ENCODE measurements around the gene RIPK1. TPM values are rescaled to one million over a fixed set of nuclear protein-coding genes. Genes with fewer than 3 reads are reported as not detected.
"Not testable (repeated sequence)": the region's sequence is repeated elsewhere in the genome, so short reads cannot be mapped to it uniquely, and the experiment has no call there.

RIPK1 gene
- total RNA-seq, 2 donors from 2014 or later: 24.3 to 27.2 TPM

- no peak overlapping the region for H3K27ac Mint-ChIP-seq
- no peaks in the 10 kb centered on the region for H3K4me1 Mint-ChIP-seq
- H3K27me3 Mint-ChIP-seq: no peaks in the 10 kb centered on the region
- no peaks in the 10 kb centered on the region for H3K9me3 ChIP-seq (ENCODE audit: control insufficient read depth, low read length, poor library complexity, severe bottlenecking)
- ATAC-seq: no peak
- H3K4me3 Mint-ChIP-seq: no peak overlapping the region
- H3K36me3 Mint-ChIP-seq (ENCODE audit: low read depth): peaks cover 11% of the 10 kb centered on the region
- DNase-seq: no peak
Observed at GRCh38 chr6:3137057-3137777, 68.9 kb downstream of the RIPK1 start.

GRCh38 chr6:3137873-3138272, 69.6 kb downstream of the RIPK1 start:
- not testable (repeated sequence) for DNase-seq; H3K27ac Mint-ChIP-seq; H3K4me3 Mint-ChIP-seq; ATAC-seq; H3K4me1 Mint-ChIP-seq; H3K36me3 Mint-ChIP-seq (ENCODE audit: low read depth); H3K9me3 ChIP-seq (ENCODE audit: control insufficient read depth, low read length, poor library complexity, severe bottlenecking); H3K27me3 Mint-ChIP-seq

- Mint-ChIP-seq H3K27ac (no peak overlapping the region), H3K36me3 (ENCODE audit: low read depth) (peaks cover 9% of the 10 kb centered on the region), H3K27me3 (no peaks in the 10 kb centered on the region), H3K4me1 (no peaks in the 10 kb centered on the region), H3K4me3 (no peak overlapping the region)
- no peaks in the 10 kb centered on the region for H3K9me3 ChIP-seq (ENCODE audit: control insufficient read depth, low read length, poor library complexity, severe bottlenecking)
- ATAC-seq: no peak
- no peak for DNase-seq
Observed at GRCh38 chr6:3138341-3138740, 70.0 kb downstream of the RIPK1 start.

- Mint-ChIP-seq H3K4me1 (no peaks in the 10 kb centered on the region), H3K27me3 (no peaks in the 10 kb centered on the region), H3K27ac (no peak overlapping the region), H3K36me3 (ENCODE audit: low read depth) (peaks cover 9% of the 10 kb centered on the region), H3K4me3 (no peak overlapping the region)
- ATAC-seq: no peak
- H3K9me3 ChIP-seq (ENCODE audit: control insufficient read depth, low read length, poor library complexity, severe bottlenecking): no peaks in the 10 kb centered on the region
- no peak for DNase-seq
Observed at GRCh38 chr6:3139090-3139903, 71.0 kb downstream of the RIPK1 start.

GRCh38 chr6:3140201-3140600, 71.9 kb downstream of the RIPK1 start:
- Mint-ChIP-seq H3K27ac (no peak overlapping the region), H3K27me3 (no peaks in the 10 kb centered on the region), H3K36me3 (ENCODE audit: low read depth) (peaks cover 8% of the 10 kb centered on the region), H3K4me1 (peaks cover 5% of the 10 kb centered on the region), H3K4me3 (no peak overlapping the region)
- DNase-seq (no peak), ATAC-seq (no peak)
- H3K9me3 ChIP-seq (ENCODE audit: control insufficient read depth, low read length, poor library complexity, severe bottlenecking): no peaks in the 10 kb centered on the region

GRCh38 chr6:3142536-3142935, 74.2 kb downstream of the RIPK1 start:
- no peak overlapping the region for H3K27ac Mint-ChIP-seq
- no peaks in the 10 kb centered on the region for H3K9me3 ChIP-seq (ENCODE audit: control insufficient read depth, low read length, poor library complexity, severe bottlenecking)
- no peak for DNase-seq
- H3K4me3 Mint-ChIP-seq: no peak overlapping the region
- H3K36me3 Mint-ChIP-seq (ENCODE audit: low read depth): peaks cover 5% of the 10 kb centered on the region
- H3K4me1 Mint-ChIP-seq: peaks cover 5% of the 10 kb centered on the region
- H3K27me3 Mint-ChIP-seq: no peaks in the 10 kb centered on the region
- no peak for ATAC-seq

- H3K27me3 Mint-ChIP-seq: no peaks in the 10 kb centered on the region
- no peak for DNase-seq
- ATAC-seq: no peak
- peaks cover 6% of the 10 kb centered on the region for H3K36me3 Mint-ChIP-seq (ENCODE audit: low read depth)
- H3K27ac Mint-ChIP-seq: no peak overlapping the region
- no peak overlapping the region for H3K4me3 Mint-ChIP-seq
- H3K4me1 Mint-ChIP-seq: peaks cover 5% of the 10 kb centered on the region
- no peaks in the 10 kb centered on the region for H3K9me3 ChIP-seq (ENCODE audit: control insufficient read depth, low read length, poor library complexity, severe bottlenecking)
Observed at GRCh38 chr6:3143158-3143557, 74.9 kb downstream of the RIPK1 start.

- Mint-ChIP-seq H3K4me1 (peaks cover 5% of the 10 kb centered on the region), H3K27ac (peak overlapping the region; percentile 59), H3K27me3 (no peaks in the 10 kb centered on the region), H3K36me3 (ENCODE audit: low read depth) (peaks cover 6% of the 10 kb centered on the region), H3K4me3 (no peak overlapping the region)
- DNase-seq (no peak), ATAC-seq (no peak)
- H3K9me3 ChIP-seq (ENCODE audit: control insufficient read depth, low read length, poor library complexity, severe bottlenecking): no peaks in the 10 kb centered on the region
Observed at GRCh38 chr6:3144571-3144970, 76.3 kb downstream of the RIPK1 start.

- no peak overlapping the region for H3K4me3 Mint-ChIP-seq
Observed at GRCh38 chr6:3147914-3148757, 79.8 kb downstream of the RIPK1 start.

GRCh38 chr6:3151691-3152090, 83.4 kb downstream of the RIPK1 start:
- Mint-ChIP-seq H3K27me3 (no peaks in the 10 kb centered on the region), H3K4me3 (no peak overlapping the region), H3K27ac (no peak overlapping the region), H3K4me1 (peaks cover 4% of the 10 kb centered on the region), H3K36me3 (ENCODE audit: low read depth) (peaks cover 3% of the 10 kb centered on the region)
- DNase-seq (no peak), ATAC-seq (no peak)
- no peaks in the 10 kb centered on the region for H3K9me3 ChIP-seq (ENCODE audit: control insufficient read depth, low read length, poor library complexity, severe bottlenecking)

More at GRCh38 chr6:3147914-3148757, 79.8 kb downstream of the RIPK1 start:
- H3K36me3 Mint-ChIP-seq (ENCODE audit: low read depth): peaks cover 3% of the 10 kb centered on the region
- H3K27ac Mint-ChIP-seq: no peak overlapping the region
- ATAC-seq (no peak), DNase-seq (no peak)
- H3K9me3 ChIP-seq (ENCODE audit: control insufficient read depth, low read length, poor library complexity, severe bottlenecking): no peaks in the 10 kb centered on the region
- H3K4me1 Mint-ChIP-seq: peaks cover 5% of the 10 kb centered on the region
- H3K27me3 Mint-ChIP-seq: no peaks in the 10 kb centered on the region

GRCh38 chr6:3152689-3153088, 84.4 kb downstream of the RIPK1 start:
- no peaks in the 10 kb centered on the region for H3K9me3 ChIP-seq (ENCODE audit: control insufficient read depth, low read length, poor library complexity, severe bottlenecking)
- Mint-ChIP-seq H3K36me3 (ENCODE audit: low read depth) (no peaks in the 10 kb centered on the region), H3K4me1 (peaks cover 6% of the 10 kb centered on the region), H3K4me3 (no peak overlapping the region), H3K27ac (no peak overlapping the region), H3K27me3 (no peaks in the 10 kb centered on the region)
- no peak for ATAC-seq
- DNase-seq: no peak

GRCh38 chr6:3155416-3155815, 87.1 kb downstream of the RIPK1 start:
- not testable (repeated sequence) for ATAC-seq; H3K27me3 Mint-ChIP-seq; H3K9me3 ChIP-seq (ENCODE audit: control insufficient read depth, low read length, poor library complexity, severe bottlenecking); H3K36me3 Mint-ChIP-seq (ENCODE audit: low read depth); DNase-seq; H3K27ac Mint-ChIP-seq
- Mint-ChIP-seq H3K4me3 (peak overlapping the region; percentile 41), H3K4me1 (peaks cover 17% of the 10 kb centered on the region)

All from T-helper 17 cell (primary cell).